ENCODE data around the gene CTSZ. TPM values are rescaled to one million over a fixed set of nuclear protein-coding genes. Genes with fewer than 3 reads are reported as not detected.

Gene CTSZ
- total and polyA plus RNA-seq, 2 of the 8 experiments (the other 6 are each of a cell fraction or from before 2014, with no cell fraction given), result 32.8 to 34.0 TPM

DNA sequence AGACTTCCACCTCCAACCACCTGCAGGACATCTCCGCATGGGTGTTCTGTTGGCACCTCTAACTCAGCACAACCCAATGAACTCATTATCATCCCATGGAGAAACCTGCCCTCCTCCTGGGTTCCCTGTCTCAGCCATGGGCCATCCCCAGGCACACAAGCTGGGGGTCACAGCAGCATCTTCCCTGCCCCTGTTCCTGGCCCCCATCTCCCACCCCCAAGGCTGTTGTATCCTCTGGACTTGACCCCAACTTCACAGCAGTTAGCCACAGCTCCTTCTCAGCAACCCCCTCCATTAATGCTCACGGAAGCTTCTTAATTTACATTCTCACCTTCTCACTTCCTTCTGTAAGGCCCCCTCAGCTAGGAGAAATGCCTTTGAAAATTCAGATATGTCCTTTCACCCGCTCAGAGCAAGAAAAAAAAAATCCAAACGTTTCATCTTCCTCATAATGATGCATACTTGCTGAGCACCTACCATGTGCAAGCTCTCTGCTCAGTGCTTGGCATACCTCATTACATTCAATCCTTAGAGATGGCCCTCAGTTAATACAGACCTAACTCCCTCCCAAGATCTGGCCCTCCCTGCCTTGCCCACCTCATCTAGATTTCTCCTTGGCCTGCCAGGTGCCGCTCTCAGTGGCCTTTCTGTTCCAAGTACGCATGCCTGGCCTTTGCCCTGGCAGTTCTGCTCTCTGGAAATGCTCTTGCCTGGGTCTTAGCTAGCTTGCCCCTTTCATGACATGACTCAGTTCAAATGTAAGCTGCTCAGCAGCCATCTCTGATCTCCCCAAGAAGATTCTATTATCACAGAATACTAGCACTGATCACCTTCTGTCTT is 28.5 kb downstream of the CTSZ start:
- Histone ChIP-seq H3K79me1 (ENCODE audit: low read depth, low read length) (peaks cover 7% of the 10 kb centered on the region), H3K14ac (ENCODE audit: insufficient read length) (no peak overlapping the region), H3K27ac (ENCODE audit: low read depth, low read length) (no peak overlapping the region), H3K4ac (replicated peaks; ENCODE audit: insufficient read length, low read depth, low read length) (no peak overlapping the region), H3K4me2 (ENCODE audit: insufficient read depth in 1 of 2, low read depth in 2 of 2, low read length in 2 of 2) (no peak overlapping the region), H4K5ac (ENCODE audit: insufficient read length, low read depth, low read length) (no peak overlapping the region), H3K23me2 (ENCODE audit: low read depth, low read length) (no peaks in the 10 kb centered on the region; the same call in 1 of the 2 replicates), H3K27me3 (replicated peaks in 1 of 4; ENCODE audit: control insufficient read depth in 3 of 4, extremely low read depth in 1 of 4, insufficient read depth in 3 of 4, low read length in 3 of 4) (no peaks in the 10 kb centered on the region), H2AFZ (ENCODE audit: low read length) (no peak overlapping the region), H3K4me1 (replicated peaks in 1 of 4; ENCODE audit: control insufficient read depth in 3 of 4, insufficient read depth in 4 of 4, low read length in 3 of 4) (peaks cover 0 to 3% (median 0%) of the 10 kb centered on the region in 4 experiments; a peak in 2 of 7 replicates), H4K20me1 (replicated peaks in 1 of 2; ENCODE audit: control insufficient read depth in 1 of 2, insufficient read depth in 2 of 2, low read length in 2 of 2) (peaks cover 0 to 2% of the 10 kb centered on the region in 2 experiments), H2BK20ac (ENCODE audit: low read length) (no peak overlapping the region), H3K79me2 (ENCODE audit: control insufficient read depth in 1 of 2, insufficient read depth in 2 of 2, low read length in 2 of 2) (peaks cover 4 to 19% of the 10 kb centered on the region in 2 experiments), H3K23ac (ENCODE audit: insufficient read length) (no peak overlapping the region), H2AK5ac (ENCODE audit: low read depth, low read length) (no peak overlapping the region), H2BK5ac (ENCODE audit: low read depth, low read length) (no peak overlapping the region), H3K4me3 (ENCODE audit: extremely low read depth in 1 of 4, insufficient read depth in 2 of 4, low read depth in 3 of 4, low read length in 4 of 4) (no peak overlapping the region), H3K18ac (ENCODE audit: extremely low read depth, low read length) (no peak overlapping the region), H3K9ac (replicated peaks in 1 of 4; ENCODE audit: extremely low read depth in 1 of 4, low read depth in 3 of 4, low read length in 3 of 4) (no peak overlapping the region), H2BK12ac (ENCODE audit: low read depth, low read length) (no peak overlapping the region), H3K9me3 (ENCODE audit: insufficient read depth in 2 of 2, low read depth in 1 of 2, low read length in 1 of 2) (no peaks in the 10 kb centered on the region), H3K36me3 (ENCODE audit: control insufficient read depth in 2 of 4, insufficient read depth in 4 of 4, low read length in 3 of 4) (no peaks in the 10 kb centered on the region), H4K91ac (replicated peaks; ENCODE audit: insufficient read length, low read length) (no peak overlapping the region), H2BK120ac (replicated peaks; ENCODE audit: low read depth, low read length) (no peak overlapping the region), H2BK15ac (ENCODE audit: low read length) (0 out of 2 replicates have a peak overlapping the region, but pooled peaks have one; percentile 83), H3K56ac (replicated peaks; ENCODE audit: insufficient read length, low read depth, low read length) (no peak overlapping the region), H4K8ac (ENCODE audit: extremely low read depth, insufficient read depth, low read length) (no peak overlapping the region)
- POLR2A ChIA-PET (ENCODE audit: partially characterized antibody), result interaction anchor here (0.9 to 1.4 kb wide), 3 partner anchors 12 to 65 kb away, joined by 3 read pairs; no protein-coding TSS in a partner anchor
- CTCF ChIA-PET (ENCODE audit: partially characterized antibody), result interaction anchor here (0.7 to 1.3 kb wide), 4 partner anchors 10 to 228 kb away, joined by 3 to 4 read pairs (median 3); no protein-coding TSS in a partner anchor
- 72% methylated on average over 6 of the region's 6 CpGs; no CpG with 5 or more reads in 1 of the 2 experiments for WGBS, 2 experiments (ENCODE audit: extremely low coverage in 1 of 2, insufficient coverage in 1 of 2, insufficient read length in 1 of 2, insufficient replicate concordance in 2 of 2, low coverage in 1 of 2, low lambda C conversion rate in 2 of 2, missing lambda C conversion rate in 1 of 2)
- no peak for FAIRE-seq
- DNase-seq (ENCODE audit: low read depth in 1 of 2, low spot score in 2 of 2), result no peak
- TF ChIP-seq FOSL1 (IDR thresholded peaks at IDR 0.05; ENCODE audit: insufficient read depth, low read depth, low read length) (no peak), GTF2F1 (IDR thresholded peaks at IDR 0.05; ENCODE audit: borderline replicate concordance, low read depth, low read length) (no peak), SUZ12 (IDR thresholded peaks at IDR 0.05; ENCODE audit: low read length) (no peak), SP1 (IDR thresholded peaks at IDR 0.05; ENCODE audit: low read depth, low read length) (no peak), RBBP5 (IDR thresholded peaks at IDR 0.05; ENCODE audit: borderline replicate concordance, low read depth, low read length) (no peak), TAF1 (IDR thresholded peaks at IDR 0.05; ENCODE audit: low read depth, low read length) (no peak), BCL11A (IDR thresholded peaks at IDR 0.05; ENCODE audit: low read depth in 2 of 2, low read length in 2 of 2) (no peak), RXRA (IDR thresholded peaks at IDR 0.05; ENCODE audit: insufficient read depth, low read depth, low read length) (no peak), CHD1 (IDR thresholded peaks at IDR 0.05; ENCODE audit: low read depth, low read length) (no peak), SIX5 (IDR thresholded peaks at IDR 0.05; ENCODE audit: low read depth, low read length) (no peak)

Measured in H1 (cell line).